ENCODE results near the gene DOK4. TPM values are rescaled to one million over a fixed set of nuclear protein-coding genes. Genes with fewer than 3 reads are reported as not detected.

Gene DOK4
- total RNA-seq, 1 experiment from 2014 or later, result 14.4 TPM

- Histone ChIP-seq H3K9me3 (ENCODE audit: control insufficient read depth in 1 of 2, insufficient read depth in 1 of 2, low read depth in 1 of 2, low read length in 2 of 2) (no peaks in the 10 kb centered on the region), H2AFZ (ENCODE audit: low read depth, low read length, poor library complexity, severe bottlenecking) (no peak overlapping the region), H3K4me3 (replicated peaks in 1 of 2; ENCODE audit: low read depth in 1 of 2, low read length in 2 of 2) (no peak overlapping the region), H3K27me3 (ENCODE audit: insufficient read depth, low read length) (no peaks in the 10 kb centered on the region), H4K20me1 (ENCODE audit: insufficient read depth) (no peaks in the 10 kb centered on the region), H3K4me2 (ENCODE audit: low read length) (no peak overlapping the region), H3K9ac (ENCODE audit: low read length) (no peak overlapping the region), H3K27ac (ENCODE audit: low read depth, low read length) (no peak overlapping the region), H3K79me2 (ENCODE audit: insufficient read depth, low read length) (no peaks in the 10 kb centered on the region), H3K9me2 (ENCODE audit: insufficient read depth) (no peaks in the 10 kb centered on the region), H3K36me3 (ENCODE audit: control insufficient read depth in 1 of 2, insufficient read depth in 2 of 2, low read length in 2 of 2) (no peaks in the 10 kb centered on the region), H3K4me1 (ENCODE audit: control insufficient read depth in 1 of 2, insufficient read depth in 2 of 2, low read length in 2 of 2) (no peaks in the 10 kb centered on the region)
- ChIA-PET POLR2A (no interaction called here), CTCF (interaction anchor here (2.8 kb wide), 1 partner anchor 100 kb away, joined by 22 read pairs; no protein-coding TSS in a partner anchor), RAD21 (ENCODE audit: low non-redundant PET in 1 of 2, low total read pairs in 2 of 2, uncharacterized antibody in 2 of 2, unreplicated experiment in 2 of 2) (no interaction called here)
- TF ChIP-seq EGR1 (IDR thresholded peaks at IDR 0.05; ENCODE audit: low read depth), result no peak
- no peak for TF ChIP-seq POLR2A (IDR thresholded peaks at IDR 0.05; ENCODE audit: borderline replicate concordance, extremely low read depth, insufficient read depth, insufficient read length)
- TF ChIP-seq JUND (IDR thresholded peaks at IDR 0.05), result no peak
- TF ChIP-seq REST (IDR thresholded peaks at IDR 0.05; ENCODE audit: low read depth), result no peak
- no peak for TF ChIP-seq SP1 (IDR thresholded peaks at IDR 0.05; ENCODE audit: low read depth)
- TF ChIP-seq EZH2phosphoT487 (IDR thresholded peaks at IDR 0.05; ENCODE audit: borderline replicate concordance), result no peak
- TF ChIP-seq, protein P1, sequence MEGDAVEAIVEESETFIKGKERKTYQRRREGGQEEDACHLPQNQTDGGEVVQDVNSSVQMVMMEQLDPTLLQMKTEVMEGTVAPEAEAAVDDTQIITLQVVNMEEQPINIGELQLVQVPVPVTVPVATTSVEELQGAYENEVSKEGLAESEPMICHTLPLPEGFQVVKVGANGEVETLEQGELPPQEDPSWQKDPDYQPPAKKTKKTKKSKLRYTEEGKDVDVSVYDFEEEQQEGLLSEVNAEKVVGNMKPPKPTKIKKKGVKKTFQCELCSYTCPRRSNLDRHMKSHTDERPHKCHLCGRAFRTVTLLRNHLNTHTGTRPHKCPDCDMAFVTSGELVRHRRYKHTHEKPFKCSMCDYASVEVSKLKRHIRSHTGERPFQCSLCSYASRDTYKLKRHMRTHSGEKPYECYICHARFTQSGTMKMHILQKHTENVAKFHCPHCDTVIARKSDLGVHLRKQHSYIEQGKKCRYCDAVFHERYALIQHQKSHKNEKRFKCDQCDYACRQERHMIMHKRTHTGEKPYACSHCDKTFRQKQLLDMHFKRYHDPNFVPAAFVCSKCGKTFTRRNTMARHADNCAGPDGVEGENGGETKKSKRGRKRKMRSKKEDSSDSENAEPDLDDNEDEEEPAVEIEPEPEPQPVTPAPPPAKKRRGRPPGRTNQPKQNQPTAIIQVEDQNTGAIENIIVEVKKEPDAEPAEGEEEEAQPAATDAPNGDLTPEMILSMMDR (IDR thresholded peaks at IDR 0.05 in 2 of 3, conservative IDR thresholded peaks at IDR 0.05 in 1 of 3; ENCODE audit: borderline replicate concordance in 1 of 3, insufficient read depth in 1 of 3, low read depth in 2 of 3, low read length in 2 of 3), result no peak
- no peak for TF ChIP-seq TCF7L2 (IDR thresholded peaks at IDR 0.05; ENCODE audit: borderline replicate concordance, extremely low read depth, insufficient read depth, insufficient read length)
- TF ChIP-seq, protein P2, sequence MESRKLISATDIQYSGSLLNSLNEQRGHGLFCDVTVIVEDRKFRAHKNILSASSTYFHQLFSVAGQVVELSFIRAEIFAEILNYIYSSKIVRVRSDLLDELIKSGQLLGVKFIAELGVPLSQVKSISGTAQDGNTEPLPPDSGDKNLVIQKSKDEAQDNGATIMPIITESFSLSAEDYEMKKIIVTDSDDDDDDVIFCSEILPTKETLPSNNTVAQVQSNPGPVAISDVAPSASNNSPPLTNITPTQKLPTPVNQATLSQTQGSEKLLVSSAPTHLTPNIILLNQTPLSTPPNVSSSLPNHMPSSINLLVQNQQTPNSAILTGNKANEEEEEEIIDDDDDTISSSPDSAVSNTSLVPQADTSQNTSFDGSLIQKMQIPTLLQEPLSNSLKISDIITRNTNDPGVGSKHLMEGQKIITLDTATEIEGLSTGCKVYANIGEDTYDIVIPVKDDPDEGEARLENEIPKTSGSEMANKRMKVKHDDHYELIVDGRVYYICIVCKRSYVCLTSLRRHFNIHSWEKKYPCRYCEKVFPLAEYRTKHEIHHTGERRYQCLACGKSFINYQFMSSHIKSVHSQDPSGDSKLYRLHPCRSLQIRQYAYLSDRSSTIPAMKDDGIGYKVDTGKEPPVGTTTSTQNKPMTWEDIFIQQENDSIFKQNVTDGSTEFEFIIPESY (IDR thresholded peaks at IDR 0.05; ENCODE audit: extremely low read depth, insufficient replicate concordance, low read length), result no peak
- TF ChIP-seq ELF1 (IDR thresholded peaks at IDR 0.05; ENCODE audit: borderline replicate concordance, low read depth), result no peak
- no peak for TF ChIP-seq CBX3 (IDR thresholded peaks at IDR 0.05; ENCODE audit: low read depth)
- TF ChIP-seq RAD21 (IDR thresholded peaks at IDR 0.05; ENCODE audit: low read depth), result no peak
- BruUV-seq (replicated peaks), result no TSS peak
- intact Hi-C loops (cut with micrococcal nuclease), result no loop called here
- ATAC-seq, result no peak
- no peak for DNase-seq (ENCODE audit: low read depth, low spot score)
Observed at GRCh38 chr16:57517397-57518367, 31.4 kb upstream of the DOK4 start.
